Raji (cell line): Measurements from ENCODE around the gene RAPH1.

Experiments
- POLR2A ChIP-seq: IDR thresholded peaks from 2 replicates; pipeline ENCODE4 v1.6.1; 2011; ENCODE audit warnings: low read depth, low read length, control low read depth; ENCODE audit not compliant: insufficient read depth

RAPH1 gene

DNA sequence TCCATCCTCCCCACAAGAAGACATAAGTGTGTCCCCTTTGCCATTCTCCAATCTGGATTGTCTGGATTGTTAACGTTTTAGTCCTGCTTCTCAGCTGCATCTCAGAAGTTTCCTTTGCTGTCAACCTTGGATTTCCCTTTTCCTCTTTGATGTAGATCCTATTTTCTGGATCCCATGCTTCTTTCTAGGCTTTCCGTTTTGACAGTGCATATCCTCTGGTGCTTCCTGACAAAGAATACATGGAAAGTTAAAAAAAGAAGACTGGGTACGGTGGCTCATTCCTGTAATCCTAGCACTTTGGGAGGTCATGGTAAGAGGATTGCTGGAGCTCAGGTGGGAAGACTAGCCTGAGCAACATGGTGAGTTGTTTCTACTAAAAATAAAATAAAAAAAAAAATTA lies 180.1 kb downstream of the RAPH1 start:
- TF ChIP-seq POLR2A, result no peak

DNA sequence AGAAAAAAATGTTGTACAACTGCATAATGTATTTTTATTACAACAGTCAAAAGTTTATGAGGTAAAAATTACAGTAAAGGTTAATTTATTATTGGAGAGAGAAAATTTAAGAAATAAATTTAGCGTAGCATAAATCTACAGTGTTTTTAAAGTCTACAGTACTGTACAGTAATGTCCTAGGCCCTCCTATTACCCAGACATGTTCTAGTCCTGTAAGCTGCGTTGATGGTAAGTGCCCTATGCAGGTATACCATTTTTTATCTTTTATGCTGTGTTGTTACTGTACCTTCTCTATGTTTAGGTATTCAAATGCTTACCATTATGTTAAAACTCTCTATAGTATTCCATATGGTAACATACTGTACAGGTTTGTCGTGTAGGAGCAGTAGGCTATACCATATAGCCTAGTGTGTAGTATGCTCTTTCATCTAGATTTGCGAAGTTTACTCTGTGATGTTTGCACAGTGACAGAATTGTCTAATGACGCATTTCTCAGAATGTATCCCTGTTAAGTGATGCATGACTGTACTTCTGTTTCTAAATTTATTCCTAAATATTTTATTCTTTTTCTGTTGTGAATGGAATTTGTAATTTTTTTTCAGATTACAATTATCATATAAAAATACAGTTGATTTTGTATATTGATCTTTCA lies 182.4 kb downstream of the RAPH1 start:
- no peak for TF ChIP-seq POLR2A

DNA sequence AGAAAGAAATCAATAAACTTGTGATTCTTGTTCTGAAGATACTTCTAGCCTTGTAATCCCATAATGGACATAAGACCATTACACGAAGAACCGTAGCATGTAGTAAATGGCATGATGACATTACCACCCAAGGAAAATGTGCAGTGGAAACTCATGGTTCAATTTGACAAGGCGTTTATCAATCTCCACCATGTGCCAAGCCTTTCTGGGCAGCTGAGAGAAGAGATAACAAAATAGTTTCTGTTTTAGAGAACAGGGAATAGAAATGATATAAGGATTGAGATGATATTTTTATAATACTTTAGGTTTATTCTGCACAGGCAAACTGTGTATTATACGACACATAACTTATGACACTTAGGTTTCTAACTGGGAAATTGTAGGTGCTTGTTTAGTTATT lies 187.7 kb downstream of the RAPH1 start:
- no peak for TF ChIP-seq POLR2A

DNA sequence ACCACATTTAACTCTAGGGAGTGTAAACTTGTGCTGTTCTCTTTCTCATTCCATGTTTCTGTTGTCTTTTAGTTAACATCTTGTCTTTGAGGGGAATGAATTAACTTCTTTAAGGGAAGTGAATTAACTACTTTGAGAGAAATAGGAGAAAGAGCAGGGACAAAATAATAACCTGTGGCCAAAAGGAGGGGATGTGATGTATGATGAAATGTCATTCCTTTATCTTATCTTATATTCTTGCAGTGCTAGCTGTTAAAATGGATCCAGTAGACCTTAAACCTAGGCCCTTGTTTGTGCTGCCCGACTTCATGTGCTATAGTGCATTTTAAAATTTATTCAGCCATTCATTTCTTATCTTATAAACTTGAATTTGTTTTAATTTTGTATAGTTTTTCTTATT lies 188.5 kb downstream of the RAPH1 start:
- TF ChIP-seq POLR2A, result no peak

DNA sequence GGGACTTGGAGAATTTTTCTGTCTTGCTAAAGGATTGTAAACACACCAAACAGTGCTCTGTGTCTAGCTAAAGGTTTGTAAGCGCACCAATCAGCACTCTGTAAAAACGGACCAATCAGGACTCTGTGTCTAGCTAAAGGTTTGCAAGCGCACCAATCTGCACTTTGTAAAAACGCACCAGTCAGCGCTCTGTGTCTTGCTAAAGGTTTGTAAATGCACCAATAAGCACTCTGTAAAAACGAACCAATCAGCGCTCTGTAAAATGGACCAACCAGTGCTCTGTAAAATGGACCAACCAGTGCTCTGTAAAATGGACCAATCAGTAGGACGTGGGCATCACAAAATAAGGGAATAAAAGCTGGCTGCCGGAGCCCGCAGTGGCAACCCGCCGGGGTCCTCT lies 190.4 kb downstream of the RAPH1 start:
- no peak for TF ChIP-seq POLR2A
